Endothelial cell of hepatic sinusoid (primary cell): ENCODE measurements around the gene ASB13.
"Not testable (repeated sequence)": the region's sequence is repeated elsewhere in the genome, so short reads cannot be mapped to it uniquely, and the experiment has no call there.

Source experiments
- in situ Hi-C: cut with HindIII; loops from 2 replicates; pipeline ENCODE4 v1.10.0; 2017; ENCODE audit warnings: low sequenced_read_pairs

Gene ASB13

DNA sequence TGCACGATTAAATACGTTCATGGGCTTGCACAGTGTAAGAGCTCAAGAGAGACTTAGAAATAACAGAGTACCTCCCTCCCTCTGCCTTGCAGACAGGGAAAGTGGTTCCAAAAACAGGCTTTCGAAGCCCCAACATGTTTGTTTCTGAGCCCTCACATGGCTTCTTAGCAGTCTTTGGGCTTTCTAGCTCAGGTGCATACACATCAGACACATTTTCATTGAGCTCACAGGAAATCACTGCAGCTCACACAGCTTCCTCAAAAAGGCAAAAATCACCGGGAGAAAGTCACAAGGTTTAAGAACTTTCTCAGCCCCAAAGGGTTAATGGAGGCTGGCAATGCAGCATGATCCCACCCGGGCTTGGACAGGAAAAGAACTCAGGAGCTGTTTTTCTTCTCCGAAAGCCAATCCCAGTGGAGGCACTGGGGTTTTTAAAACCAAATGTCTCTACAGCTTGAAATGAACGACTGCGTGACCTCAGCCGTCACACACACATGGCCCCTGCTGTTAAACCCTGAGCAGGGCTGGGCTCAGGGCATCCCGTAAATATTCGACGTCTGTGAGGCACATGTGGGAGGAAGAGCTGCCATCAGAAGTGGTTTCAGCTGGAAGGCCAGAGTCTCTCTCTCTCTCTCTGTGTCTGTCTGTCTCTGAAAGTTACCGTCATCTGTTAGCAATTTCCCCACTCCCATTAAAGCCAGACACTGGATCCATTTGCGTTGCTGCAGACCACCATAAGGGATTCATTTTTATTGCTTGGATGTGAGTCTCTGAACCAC, 71.9 kb downstream of the ASB13 start:
- in situ Hi-C loops: loop anchor here (5.0 kb wide), 1 partner anchor 38 kb away; no protein-coding TSS in a partner anchor

DNA sequence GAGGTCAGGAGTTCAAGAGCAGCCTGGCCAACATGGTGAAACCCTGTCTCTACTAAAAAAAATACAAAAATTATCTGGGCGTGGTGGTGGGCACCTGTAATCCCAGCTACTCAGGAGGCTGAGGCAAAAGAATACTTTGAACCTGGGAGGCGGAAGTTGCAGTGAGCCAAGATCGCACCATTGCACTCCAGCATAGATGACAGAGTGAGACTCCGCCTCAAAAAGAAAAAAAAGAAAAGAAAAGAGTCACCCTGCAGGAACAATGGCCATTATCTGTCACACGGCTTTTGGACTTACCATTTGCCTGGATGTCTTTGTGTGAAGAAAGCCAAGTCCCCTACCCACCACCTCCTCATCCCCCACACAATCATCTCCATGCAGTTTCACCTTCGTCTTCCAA, 73.0 kb downstream of the ASB13 start:
- in situ Hi-C loops: not testable (repeated sequence)

DNA sequence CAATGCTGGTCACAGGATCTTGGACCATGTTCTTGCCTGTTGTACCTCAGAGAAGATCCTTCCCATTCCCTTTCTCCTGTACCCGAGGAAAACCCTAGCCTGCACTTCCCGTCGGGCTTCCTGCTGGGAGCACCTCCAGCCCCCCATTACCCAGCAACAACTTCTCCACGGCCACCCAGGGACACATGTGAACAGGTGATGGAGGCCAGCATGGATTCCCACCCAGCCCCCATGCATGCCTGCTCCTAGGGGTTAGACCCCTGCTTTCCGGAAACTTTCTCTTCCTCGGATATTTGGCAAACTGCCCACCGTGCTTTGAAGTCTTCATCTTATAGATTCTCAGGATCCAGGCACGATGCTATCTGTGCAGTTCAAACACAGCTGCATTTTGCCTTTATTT, 74.3 kb downstream of the ASB13 start:
- in situ Hi-C loops: no loop called here

- in situ Hi-C loops: no loop called here
These were observed 75.0 kb downstream of the ASB13 start for GRCh38 chr10:5591336-5591824.

DNA sequence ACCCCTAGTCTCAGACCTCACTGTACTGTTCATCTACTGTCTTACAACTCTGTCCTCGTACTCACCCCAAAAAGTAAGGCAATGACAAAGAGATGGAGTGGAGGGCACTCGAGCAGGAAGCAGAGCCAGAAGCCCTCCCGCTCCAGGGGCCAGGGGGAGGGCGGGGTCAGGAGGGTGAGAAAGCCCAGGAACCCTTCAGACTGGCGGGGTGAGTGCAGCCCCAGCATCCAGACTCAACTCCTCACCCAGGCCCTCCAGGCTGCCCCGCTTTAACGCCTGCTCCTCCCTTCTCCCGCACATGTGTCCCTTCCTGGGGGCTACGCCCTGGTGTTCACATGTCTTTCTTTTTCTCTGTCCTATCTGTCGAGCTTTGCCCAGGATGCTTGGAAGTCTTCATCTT, 75.6 kb downstream of the ASB13 start:
- in situ Hi-C loops: no loop called here

DNA sequence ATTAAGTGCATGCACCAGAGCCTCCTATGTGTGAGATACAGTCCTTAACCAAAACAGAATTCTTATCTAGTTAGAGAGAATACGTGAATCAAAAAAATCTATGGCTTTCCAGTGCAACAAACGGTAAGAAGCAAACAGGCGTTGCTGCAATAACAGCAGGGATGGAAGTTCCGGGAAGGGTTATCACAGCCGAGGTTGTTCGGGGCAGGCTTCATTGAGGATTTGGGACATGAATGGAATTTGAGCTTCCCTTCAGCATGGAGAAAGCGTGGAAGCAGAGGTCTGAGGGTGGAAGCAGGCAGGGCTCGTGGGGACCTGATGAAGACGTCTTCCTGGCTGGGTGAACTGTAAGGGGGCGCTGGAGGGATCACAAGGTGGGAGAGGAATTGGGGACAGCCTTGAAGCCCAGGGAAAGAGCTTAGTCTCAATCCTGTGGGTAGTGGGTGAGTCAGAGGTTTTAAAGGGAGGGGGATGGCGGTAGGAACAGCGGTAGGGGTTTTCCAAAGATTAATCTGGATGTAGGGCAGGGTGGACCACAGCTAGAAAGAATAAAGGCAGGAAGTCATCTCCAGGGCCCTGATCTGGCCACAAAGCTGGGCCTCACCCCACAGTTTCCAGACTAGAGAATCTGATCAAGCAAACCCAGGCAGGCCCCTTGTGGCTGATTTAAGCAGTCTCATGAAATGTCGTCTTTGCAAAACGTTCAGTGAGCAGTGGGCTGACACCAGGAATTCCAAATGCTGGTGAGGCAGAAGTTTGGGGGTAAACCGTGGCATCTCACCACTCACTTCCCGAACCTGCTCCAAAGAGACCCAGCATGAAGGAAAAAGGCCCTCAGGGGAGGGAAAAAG, 76.5 kb downstream of the ASB13 start:
- in situ Hi-C loops: no loop called here

GRCh38 chr10:5589011-5589660, 77.3 kb downstream of the ASB13 start:
- in situ Hi-C loops: no loop called here
